Liver (tissue), 9 donors: ENCODE measurements around the gene ATF4. TPM values are rescaled to one million over a fixed set of nuclear protein-coding genes. Genes with fewer than 3 reads are reported as not detected.

Experiments used
- DNase-seq: peaks from one replicate; pipeline ENCODE4 v3.0.0-alpha.2; 2017; ENCODE audit warnings: low spot score
- H3K27ac ChIP-seq, 2 donors: one replicate each; pipeline ENCODE4 v1.7.0; 2013; ENCODE audit warnings: inconsistent platforms in 2 of 2, low read length in 2 of 2, control low read depth in 1 of 2, low read depth in 1 of 2, mild to moderate bottlenecking in 1 of 2
- H3K27me3 ChIP-seq, 4 donors: one replicate each; pipeline versions ENCODE4 v1.6.1 to v1.7.0; 2013; ENCODE audit warnings: low read length in 3 of 4, inconsistent platforms in 1 of 4, mild to moderate bottlenecking in 1 of 4, moderate library complexity in 1 of 4; ENCODE audit not compliant: control insufficient read depth in 4 of 4, insufficient read depth in 4 of 4
- H3K36me3 ChIP-seq, 4 donors: one replicate each; pipeline versions ENCODE4 v1.6.1 to v1.7.0; 2013; ENCODE audit warnings: low read length in 3 of 4, mild to moderate bottlenecking in 3 of 4, low read depth in 1 of 4, moderate library complexity in 1 of 4; ENCODE audit not compliant: control insufficient read depth in 4 of 4, insufficient read depth in 3 of 4
- H3K4me1 ChIP-seq, 4 donors: one replicate each; pipeline versions ENCODE4 v1.6.1 to v1.7.0; 2013; ENCODE audit warnings: low read length in 3 of 4, mild to moderate bottlenecking in 3 of 4, moderate library complexity in 1 of 4; ENCODE audit not compliant: control insufficient read depth in 4 of 4, insufficient read depth in 4 of 4
- H3K4me3 ChIP-seq, 3 donors: one replicate each; pipeline versions ENCODE4 v1.6.1 to v1.7.0; 2013; ENCODE audit warnings: low read length in 3 of 3, control low read depth in 1 of 3, low read depth in 1 of 3, mild to moderate bottlenecking in 1 of 3
- H3K9ac ChIP-seq, 2 donors: one replicate each; pipeline ENCODE4 v1.7.0; 2013; ENCODE audit warnings: low read length in 2 of 2, mild to moderate bottlenecking in 2 of 2, moderate library complexity in 2 of 2, control low read depth in 1 of 2, low read depth in 1 of 2
- H3K9me3 ChIP-seq, 4 donors: one replicate each; pipeline versions ENCODE4 v1.6.1 to v1.7.0; 2013; ENCODE audit warnings: low read length in 3 of 4; ENCODE audit not compliant: control insufficient read depth in 4 of 4
- FOXA1 ChIP-seq: IDR thresholded peaks from 2 replicates; pipeline ENCODE4 v1.6.1; 2016; ENCODE audit warnings: antibody characterized with exemption
- FOXA2 ChIP-seq: IDR thresholded peaks from 2 replicates; pipeline ENCODE4 v1.6.1; 2016; ENCODE audit warnings: antibody characterized with exemption
- HNF4A ChIP-seq, 2 donors: conservative IDR thresholded peaks; 2 replicates each; pipeline ENCODE4 v1.6.1; 2016; ENCODE audit warnings: antibody characterized with exemption in 2 of 2, mild to moderate bottlenecking in 2 of 2
- HNF4G ChIP-seq: IDR thresholded peaks from 2 replicates; pipeline ENCODE4 v1.6.1; 2016; ENCODE audit warnings: antibody characterized with exemption
- JUND ChIP-seq, 2 donors: IDR thresholded peaks; 2 replicates each; pipeline ENCODE4 v1.6.1; 2016; ENCODE audit warnings: antibody characterized with exemption in 2 of 2
- MAX ChIP-seq: IDR thresholded peaks from 2 replicates; pipeline ENCODE4 v1.6.1; 2016; ENCODE audit warnings: antibody characterized with exemption
- NR2F2 ChIP-seq: IDR thresholded peaks from 2 replicates; pipeline ENCODE4 v1.6.1; 2016; ENCODE audit warnings: antibody characterized with exemption
- REST ChIP-seq: IDR thresholded peaks from 2 replicates; pipeline ENCODE4 v1.6.1; 2016; ENCODE audit warnings: antibody characterized with exemption, mild to moderate bottlenecking
- RXRA ChIP-seq, 2 donors: IDR thresholded peaks; 2 replicates each; pipeline ENCODE4 v1.6.1; 2017 to 2018; ENCODE audit warnings: antibody characterized with exemption in 2 of 2, mild to moderate bottlenecking in 1 of 2
- TAF1 ChIP-seq: conservative IDR thresholded peaks from 2 replicates; pipeline ENCODE4 v1.6.1; 2016; ENCODE audit warnings: antibody characterized with exemption, mild to moderate bottlenecking
- YY1 ChIP-seq: IDR thresholded peaks from 2 replicates; pipeline ENCODE4 v1.6.1; 2016; ENCODE audit warnings: antibody characterized with exemption, mild to moderate bottlenecking
- WGBS: extraction: QIAGEN DNeasy Blood & Tissue Kit; methylation state at CpG from one replicate; pipeline ENCODE4 v1.1.7; 2013; 5-methylcytosine and 5-hydroxymethylcytosine counted together
- polyA plus RNA-seq, 2 donors: library from polyadenylated mRNA; stranded (reverse) in 1 of 2; unstranded in 1 of 2; fragments of 200-250 nt in 1 of 2; fragments of >200 nt in 1 of 2; fragmentation: Nextera tagmentation in 1 of 2; extraction: Ambion mirVana in 1 of 2; gene quantifications; one replicate each; pipeline versions ENCODE4 v1.2.1 to v1.2.3, GENCODE V29; 2013 to 2015
- total RNA-seq, 2 donors: library from RNA; depleted of rRNA; stranded (reverse); fragments of >200 nt; gene quantifications; one replicate each; pipeline ENCODE4 v1.2.3, GENCODE V29; 2014
- TF ChIP-seq, protein P1 (sequence below): IDR thresholded peaks from 2 replicates; pipeline ENCODE4 v1.6.1; 2016; ENCODE audit warnings: antibody characterized with exemption
- TF ChIP-seq, protein P2 (sequence below): IDR thresholded peaks from 2 replicates; pipeline ENCODE4 v1.6.1; 2016; ENCODE audit warnings: antibody characterized with exemption
- donor health status: healthy.
- donor health status: healthy.
- donor health status: healthy.
- donor health status: healthy.
- donor health status: healthy.

Gene ATF4
- total and polyA plus RNA-seq, 4 donors: 112 to 211 (median 169) TPM

DNA sequence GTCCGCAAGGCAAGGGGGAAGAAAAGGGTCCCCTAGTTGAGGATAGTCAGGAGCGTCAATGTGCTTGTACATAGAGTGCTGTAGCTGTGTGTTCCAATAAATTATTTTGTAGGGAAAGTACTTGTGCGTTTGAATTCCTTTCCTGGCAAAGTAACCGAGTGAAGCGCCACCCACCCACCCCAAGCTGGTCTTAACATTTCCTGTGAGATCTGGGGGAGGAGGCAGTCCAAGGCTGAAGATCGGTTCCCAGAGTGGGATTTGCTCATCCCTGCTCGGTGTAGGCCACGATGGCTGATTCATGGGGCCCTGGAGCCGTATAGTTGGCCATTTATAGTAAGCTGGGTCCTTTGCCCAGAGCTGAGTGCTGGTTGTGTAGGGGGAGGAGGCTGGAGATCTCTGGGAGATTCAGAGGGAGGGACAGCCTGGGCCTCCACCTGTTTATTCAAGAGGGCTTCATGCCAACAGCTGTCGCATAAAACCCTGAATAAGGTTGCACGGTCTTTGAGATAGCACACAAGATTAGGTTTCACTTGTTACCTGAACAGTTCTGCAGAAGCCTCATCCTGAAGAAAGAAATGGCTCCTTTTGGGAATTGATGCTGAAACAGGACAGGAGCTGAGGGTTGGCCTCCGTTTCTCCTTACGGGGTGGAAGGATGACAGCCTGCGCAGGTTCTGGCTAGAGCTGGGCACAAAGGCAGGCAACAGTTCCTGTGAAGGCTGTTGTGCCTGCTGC is 2.4 kb downstream of the ATF4 start:
- Histone ChIP-seq H3K4me1 (peaks cover 3 to 60% (median 42%) of the 10 kb centered on the region in 4 donors), H3K27ac (no peak overlapping the region), H3K9ac (no peak overlapping the region), H3K27me3 (no peaks in the 10 kb centered on the region), H3K9me3 (no peaks in the 10 kb centered on the region), H3K36me3 (peaks cover 4 to 26% (median 21%) of the 10 kb centered on the region in 4 donors), H3K4me3 (peak overlapping the region; percentile 3 to 92 (median 9))
- DNase-seq: no peak
- no peak for TF ChIP-seq REST
- no peak for TF ChIP-seq YY1
- TF ChIP-seq NR2F2: no peak
- no peak for TF ChIP-seq FOXA1
- TF ChIP-seq, protein P1, sequence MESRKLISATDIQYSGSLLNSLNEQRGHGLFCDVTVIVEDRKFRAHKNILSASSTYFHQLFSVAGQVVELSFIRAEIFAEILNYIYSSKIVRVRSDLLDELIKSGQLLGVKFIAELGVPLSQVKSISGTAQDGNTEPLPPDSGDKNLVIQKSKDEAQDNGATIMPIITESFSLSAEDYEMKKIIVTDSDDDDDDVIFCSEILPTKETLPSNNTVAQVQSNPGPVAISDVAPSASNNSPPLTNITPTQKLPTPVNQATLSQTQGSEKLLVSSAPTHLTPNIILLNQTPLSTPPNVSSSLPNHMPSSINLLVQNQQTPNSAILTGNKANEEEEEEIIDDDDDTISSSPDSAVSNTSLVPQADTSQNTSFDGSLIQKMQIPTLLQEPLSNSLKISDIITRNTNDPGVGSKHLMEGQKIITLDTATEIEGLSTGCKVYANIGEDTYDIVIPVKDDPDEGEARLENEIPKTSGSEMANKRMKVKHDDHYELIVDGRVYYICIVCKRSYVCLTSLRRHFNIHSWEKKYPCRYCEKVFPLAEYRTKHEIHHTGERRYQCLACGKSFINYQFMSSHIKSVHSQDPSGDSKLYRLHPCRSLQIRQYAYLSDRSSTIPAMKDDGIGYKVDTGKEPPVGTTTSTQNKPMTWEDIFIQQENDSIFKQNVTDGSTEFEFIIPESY: no peak
- TF ChIP-seq TAF1: no peak
- no peak for TF ChIP-seq HNF4A (conservative IDR thresholded peaks at IDR 0.05)
- no peak for TF ChIP-seq HNF4G
- no peak for TF ChIP-seq RXRA (IDR thresholded peaks at IDR 0.05)
- TF ChIP-seq, protein P2, sequence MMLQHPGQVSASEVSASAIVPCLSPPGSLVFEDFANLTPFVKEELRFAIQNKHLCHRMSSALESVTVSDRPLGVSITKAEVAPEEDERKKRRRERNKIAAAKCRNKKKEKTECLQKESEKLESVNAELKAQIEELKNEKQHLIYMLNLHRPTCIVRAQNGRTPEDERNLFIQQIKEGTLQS: no peak
- TF ChIP-seq FOXA2: no peak
- WGBS: 36% methylated on average over 14 of the region's 14 CpGs

DNA sequence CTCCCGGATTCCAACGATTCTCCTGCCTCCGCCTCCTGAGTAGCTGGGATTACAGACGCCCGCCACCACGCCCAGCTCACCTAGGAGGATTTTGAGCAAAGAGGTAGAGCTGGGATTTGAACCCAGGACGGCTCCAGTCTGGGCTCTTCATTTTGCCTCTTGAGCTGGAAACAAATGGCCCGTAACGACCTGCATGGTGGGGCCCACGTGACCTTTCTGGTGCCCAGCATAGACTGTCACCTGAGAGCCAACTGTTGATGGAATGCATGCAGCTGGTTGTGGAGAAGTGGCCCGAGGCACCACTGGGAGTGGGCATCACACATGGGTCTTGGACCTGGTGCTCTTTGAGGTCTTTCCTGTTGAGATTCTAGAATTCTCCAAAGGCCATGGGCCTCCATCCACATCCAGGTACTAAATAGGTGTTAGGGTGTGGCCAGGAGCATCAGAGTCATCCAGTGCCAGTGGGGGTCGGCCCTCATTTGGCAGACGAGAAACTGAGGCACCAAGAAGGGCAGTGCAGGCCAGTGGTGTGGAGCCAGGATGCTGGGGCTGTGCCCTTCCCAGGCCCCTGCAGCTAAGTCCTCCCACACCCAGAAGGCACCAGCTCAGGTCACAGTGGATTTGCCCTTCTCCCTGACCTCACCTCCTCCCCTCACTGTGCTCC is 3.9 kb downstream of the ATF4 start:
- TF ChIP-seq FOXA2 (no peak), NR2F2 (no peak), RXRA (IDR thresholded peaks at IDR 0.05) (peak in 1 of 2 donors; percentile 16), MAX (no peak), JUND (IDR thresholded peaks at IDR 0.05) (no peak), YY1 (no peak), HNF4G (no peak)
- Histone ChIP-seq H3K4me1 (peaks cover 8 to 61% (median 47%) of the 10 kb centered on the region in 4 donors), H3K27me3 (no peaks in the 10 kb centered on the region), H3K36me3 (peaks cover 4 to 26% (median 21%) of the 10 kb centered on the region in 4 donors), H3K9ac (no peak overlapping the region), H3K27ac (no peak overlapping the region), H3K9me3 (no peaks in the 10 kb centered on the region), H3K4me3 (no peak overlapping the region)
- no peak for DNase-seq
- 83% methylated on average over 13 of the region's 13 CpGs for WGBS
